ENCODE data around the gene SEMA3B.

SEMA3B gene

DNA sequence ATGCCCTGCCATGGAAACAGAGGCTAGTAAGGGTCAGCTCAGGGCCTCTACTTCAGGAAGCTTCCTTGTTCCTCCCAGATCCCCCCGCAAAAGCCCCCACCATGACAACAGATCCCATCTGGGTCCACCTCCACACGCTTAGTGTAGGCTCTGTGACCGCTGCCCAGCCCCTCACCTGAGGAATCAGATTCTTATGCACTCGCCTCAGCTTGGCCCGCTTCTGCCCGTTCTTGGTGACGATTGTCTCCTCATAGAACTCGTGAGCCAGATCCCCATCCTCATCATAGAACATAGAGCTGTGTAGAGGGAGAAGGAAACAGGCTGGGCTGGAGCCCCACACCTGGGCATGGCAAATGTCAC, 57.2 kb downstream of the SEMA3B start:
- Histone ChIP-seq H3K27ac (no peak overlapping the region), H3K4me3 (ENCODE audit: low read depth, low read length) (no peak overlapping the region), H3K27me3 (replicated peaks) (no peaks in the 10 kb centered on the region), H3K36me3 (replicated peaks) (peaks cover 22% of the 10 kb centered on the region)
- no peak for DNase-seq
- no peak for TF ChIP-seq CTCF (IDR thresholded peaks at IDR 0.05; ENCODE audit: low read depth, low read length, missing control alignments)
- in situ Hi-C loops (cut with HindIII; ENCODE audit: low pct_ligation_motif_present, low sequenced_read_pairs), result no loop called here

DNA sequence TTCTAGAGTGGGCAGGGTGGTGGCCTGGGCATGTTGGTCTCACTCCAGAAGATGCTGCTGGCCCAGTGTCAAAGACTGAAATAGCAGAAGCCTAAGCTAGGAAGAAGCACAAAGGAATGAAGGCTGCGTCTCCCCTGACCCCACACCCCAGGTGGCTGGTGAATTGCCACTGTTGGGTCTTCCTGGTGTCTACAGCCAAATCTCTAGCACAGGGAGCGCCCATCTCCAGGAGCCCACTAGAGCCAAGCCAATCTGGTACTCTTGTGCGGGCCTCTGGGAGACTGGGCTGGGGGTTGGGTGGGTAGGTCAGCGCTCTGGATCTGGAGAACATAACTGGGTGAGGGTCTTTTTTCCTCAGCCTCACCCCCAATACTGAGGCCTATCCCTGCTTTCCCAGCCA, 58.2 kb downstream of the SEMA3B start:
- in situ Hi-C loops (cut with HindIII; ENCODE audit: low pct_ligation_motif_present, low sequenced_read_pairs), result no loop called here
- Histone ChIP-seq H3K27ac (no peak overlapping the region), H3K36me3 (replicated peaks) (peaks cover 30% of the 10 kb centered on the region), H3K27me3 (replicated peaks) (no peaks in the 10 kb centered on the region), H3K4me3 (ENCODE audit: low read depth, low read length) (peak overlapping the region; percentile 84)
- DNase-seq, result no peak
- TF ChIP-seq CTCF (IDR thresholded peaks at IDR 0.05; ENCODE audit: low read depth, low read length, missing control alignments), result no peak

Measured in brain microvascular endothelial cell (primary cell).